ENCODE results near the gene CERS5. TPM values are rescaled to one million over a fixed set of nuclear protein-coding genes. Genes with fewer than 3 reads are reported as not detected.
A peak's percentile ranks its signal among the peaks of the same experiment; 100 is the strongest.

The CERS5 gene
- total RNA-seq, 2 experiments from 2014 or later, result 38.7 to 40.6 TPM

GRCh38 chr12:50129290-50129689 lies 37.9 kb downstream of the CERS5 start:
- POLR2A ChIA-PET, result interaction anchor here (1.1 kb wide), 1 partner anchor 17 kb away, joined by 3 read pairs; the partner anchor contains the start of gene COX14
- H3K27ac Mint-ChIP-seq, result no peak overlapping the region
- no peak for ATAC-seq

GRCh38 chr12:50127546-50127945 lies 39.6 kb downstream of the CERS5 start:
- Mint-ChIP-seq H3K27me3 (ENCODE audit: low read depth) (no peaks in the 10 kb centered on the region), H3K36me3 (ENCODE audit: low read depth) (peaks cover 51% of the 10 kb centered on the region)
- CTCF ChIA-PET, result interaction anchor here (1.1 to 10.7 kb wide), 3 partner anchors 16 to 51 kb away, joined by 3 to 114 read pairs (median 4); partner anchors contain the start of genes COX14 and SMARCD1

More at GRCh38 chr12:50129290-50129689, 37.9 kb downstream of the CERS5 start:
- Mint-ChIP-seq H3K4me1 (ENCODE audit: low read depth) (peaks cover 19% of the 10 kb centered on the region), H3K36me3 (ENCODE audit: low read depth) (peaks cover 54% of the 10 kb centered on the region), H3K27me3 (ENCODE audit: low read depth) (no peaks in the 10 kb centered on the region), H3K9me3 (ENCODE audit: insufficient read depth) (no peaks in the 10 kb centered on the region), H3K4me3 (no peak overlapping the region)
- CTCF ChIA-PET, result interaction anchor here (0.9 to 10.7 kb wide), 6 partner anchors 9 to 162 kb away, joined by 3 to 114 read pairs (median 4); partner anchors contain the start of genes CERS5 and COX14
- DNase-seq, result no peak

GRCh38 chr12:50123203-50123602 lies 44.0 kb downstream of the CERS5 start:
- H3K4me1 Mint-ChIP-seq (ENCODE audit: low read depth), result peaks cover 17% of the 10 kb centered on the region
- no peak overlapping the region for H3K4me3 Mint-ChIP-seq
- ChIA-PET CTCF (interaction anchor here (1.2 to 10.7 kb wide), 2 partner anchors 11 to 52 kb away, joined by 3 to 114 read pairs; partner anchors contain the start of gene COX14), POLR2A (interaction anchor here (0.7 to 4.6 kb wide), 2 partner anchors 11 to 35 kb away, joined by 4 to 27 read pairs; partner anchors contain the start of gene COX14)
- H3K27me3 Mint-ChIP-seq (ENCODE audit: low read depth), result no peaks in the 10 kb centered on the region
- peaks cover 36% of the 10 kb centered on the region for H3K36me3 Mint-ChIP-seq (ENCODE audit: low read depth)
- no peak for DNase-seq
- H3K9me3 Mint-ChIP-seq (ENCODE audit: insufficient read depth), result no peaks in the 10 kb centered on the region
- no peak overlapping the region for H3K27ac Mint-ChIP-seq
- no peak for ATAC-seq

More at GRCh38 chr12:50127546-50127945, 39.6 kb downstream of the CERS5 start:
- POLR2A ChIA-PET, result interaction anchor here (1.3 kb wide), 2 partner anchors 9 to 15 kb away, joined by 5 read pairs; no protein-coding TSS in a partner anchor
- H3K27ac Mint-ChIP-seq, result no peak overlapping the region
- DNase-seq (no peak), ATAC-seq (no peak)
- H3K4me1 Mint-ChIP-seq (ENCODE audit: low read depth), result peaks cover 17% of the 10 kb centered on the region
- H3K4me3 Mint-ChIP-seq, result no peak overlapping the region
- H3K9me3 Mint-ChIP-seq (ENCODE audit: insufficient read depth), result no peaks in the 10 kb centered on the region

- H3K9me3 Mint-ChIP-seq (ENCODE audit: insufficient read depth), result no peaks in the 10 kb centered on the region
- H3K4me3 Mint-ChIP-seq, result no peak overlapping the region
- H3K27ac Mint-ChIP-seq, result peak overlapping the region; percentile 5
- ChIA-PET POLR2A (interaction anchor here (4.6 kb wide), 1 partner anchor 10 kb away, joined by 27 read pairs; the partner anchor contains the start of gene COX14), CTCF (interaction anchor here (10.7 kb wide), 1 partner anchor 10 kb away, joined by 114 read pairs; the partner anchor contains the start of gene COX14)
- no peaks in the 10 kb centered on the region for H3K27me3 Mint-ChIP-seq (ENCODE audit: low read depth)
- ATAC-seq (no peak), DNase-seq (no peak)
- H3K4me1 Mint-ChIP-seq (ENCODE audit: low read depth), result peaks cover 14% of the 10 kb centered on the region
- peaks cover 34% of the 10 kb centered on the region for H3K36me3 Mint-ChIP-seq (ENCODE audit: low read depth)
Measured at GRCh38 chr12:50121641-50122040, 45.5 kb downstream of the CERS5 start.

GRCh38 chr12:50120953-50121352 lies 46.2 kb downstream of the CERS5 start:
- Mint-ChIP-seq H3K4me3 (no peak overlapping the region), H3K27ac (no peak overlapping the region), H3K4me1 (ENCODE audit: low read depth) (peaks cover 17% of the 10 kb centered on the region), H3K9me3 (ENCODE audit: insufficient read depth) (no peaks in the 10 kb centered on the region), H3K36me3 (ENCODE audit: low read depth) (peaks cover 40% of the 10 kb centered on the region), H3K27me3 (ENCODE audit: low read depth) (no peaks in the 10 kb centered on the region)
- ATAC-seq (no peak), DNase-seq (no peak)
- ChIA-PET POLR2A (interaction anchor here (0.7 to 4.6 kb wide), 2 partner anchors 9 to 80 kb away, joined by 3 to 27 read pairs; partner anchors contain the start of gene COX14), CTCF (interaction anchor here (10.7 kb wide), 1 partner anchor 9 kb away, joined by 114 read pairs; the partner anchor contains the start of gene COX14)

GRCh38 chr12:50120521-50120920 lies 46.6 kb downstream of the CERS5 start:
- ChIA-PET POLR2A (interaction anchor here (0.7 to 4.6 kb wide), 2 partner anchors 9 to 80 kb away, joined by 3 to 27 read pairs; partner anchors contain the start of gene COX14), CTCF (interaction anchor here (10.7 kb wide), 1 partner anchor 9 kb away, joined by 114 read pairs; the partner anchor contains the start of gene COX14)
- DNase-seq (no peak), ATAC-seq (no peak)
- no peaks in the 10 kb centered on the region for H3K27me3 Mint-ChIP-seq (ENCODE audit: low read depth)
- H3K4me1 Mint-ChIP-seq (ENCODE audit: low read depth), result peaks cover 17% of the 10 kb centered on the region
- no peak overlapping the region for H3K27ac Mint-ChIP-seq
- H3K36me3 Mint-ChIP-seq (ENCODE audit: low read depth), result peaks cover 40% of the 10 kb centered on the region
- no peaks in the 10 kb centered on the region for H3K9me3 Mint-ChIP-seq (ENCODE audit: insufficient read depth)
- no peak overlapping the region for H3K4me3 Mint-ChIP-seq

- Mint-ChIP-seq H3K4me3 (no peak overlapping the region), H3K4me1 (ENCODE audit: low read depth) (peaks cover 14% of the 10 kb centered on the region), H3K27ac (no peak overlapping the region), H3K9me3 (ENCODE audit: insufficient read depth) (no peaks in the 10 kb centered on the region), H3K36me3 (ENCODE audit: low read depth) (peaks cover 44% of the 10 kb centered on the region), H3K27me3 (ENCODE audit: low read depth) (no peaks in the 10 kb centered on the region)
- POLR2A ChIA-PET, result no interaction called here
- ATAC-seq (no peak), DNase-seq (no peak)
- CTCF ChIA-PET, result interaction anchor here (0.8 to 3.2 kb wide), 4 partner anchors 9 to 63 kb away, joined by 3 to 15 read pairs (median 4); no protein-coding TSS in a partner anchor
Measured at GRCh38 chr12:50119387-50119786, 47.8 kb downstream of the CERS5 start.

GRCh38 chr12:50117057-50117622 lies 50.0 kb downstream of the CERS5 start:
- Mint-ChIP-seq H3K27ac (no peak overlapping the region), H3K9me3 (ENCODE audit: insufficient read depth) (no peaks in the 10 kb centered on the region), H3K27me3 (ENCODE audit: low read depth) (no peaks in the 10 kb centered on the region), H3K4me1 (ENCODE audit: low read depth) (peaks cover 26% of the 10 kb centered on the region), H3K36me3 (ENCODE audit: low read depth) (peaks cover 40% of the 10 kb centered on the region), H3K4me3 (no peak overlapping the region)
- ATAC-seq, result no peak
- ChIA-PET CTCF (interaction anchor here (0.8 to 3.2 kb wide), 3 partner anchors 15 to 150 kb away, joined by 3 to 15 read pairs (median 6); no protein-coding TSS in a partner anchor), POLR2A (interaction anchor here (0.9 kb wide), 1 partner anchor 8 kb away, joined by 3 read pairs; no protein-coding TSS in a partner anchor)
- no peak for DNase-seq

- Mint-ChIP-seq H3K9me3 (ENCODE audit: insufficient read depth) (no peaks in the 10 kb centered on the region), H3K36me3 (ENCODE audit: low read depth) (peaks cover 28% of the 10 kb centered on the region), H3K27me3 (ENCODE audit: low read depth) (no peaks in the 10 kb centered on the region), H3K4me1 (ENCODE audit: low read depth) (peaks cover 40% of the 10 kb centered on the region), H3K27ac (peak overlapping the region; percentile 99), H3K4me3 (peak overlapping the region; percentile 95)
- ATAC-seq (no peak), DNase-seq (no peak)
- ChIA-PET CTCF (interaction anchor here (0.6 to 7.0 kb wide), 36 partner anchors 11 to 392 kb away, joined by 3 to 144 read pairs (median 14); partner anchors contain the start of genes CERS5, DIP2B, GPD1 and LIMA1), POLR2A (interaction anchor here (0.6 to 4.0 kb wide), 26 partner anchors 9 to 1703 kb away, joined by 3 to 44 read pairs (median 4); partner anchors contain the start of genes CERS5, GPD1, LIMA1 and RACGAP1)
Measured at GRCh38 chr12:50112456-50113218, 54.5 kb downstream of the CERS5 start.

- Mint-ChIP-seq H3K4me1 (ENCODE audit: low read depth) (peaks cover 39% of the 10 kb centered on the region), H3K4me3 (peak within 1 kb of the TSS; percentile 95), H3K9me3 (ENCODE audit: insufficient read depth) (no peaks in the 10 kb centered on the region), H3K27ac (peak within 1 kb of the TSS; percentile 99), H3K27me3 (ENCODE audit: low read depth) (no peaks in the 10 kb centered on the region), H3K36me3 (ENCODE audit: low read depth) (peaks cover 24% of the 10 kb centered on the region)
- POLR2A ChIA-PET, result interaction anchor here (0.6 to 4.0 kb wide), 26 partner anchors 9 to 1703 kb away, joined by 3 to 44 read pairs (median 4); partner anchors contain the start of genes CERS5, GPD1, LIMA1 and RACGAP1
- peak; percentile 91 for ATAC-seq
- CTCF ChIA-PET, result interaction anchor here (0.6 to 7.0 kb wide), 61 partner anchors 10 to 971 kb away, joined by 3 to 144 read pairs (median 5); partner anchors contain the start of genes CERS5, CSRNP2, DIP2B and FAM186A
- peak; percentile 99 for DNase-seq
Measured at GRCh38 chr12:50111693-50112455, 55.3 kb downstream of the CERS5 start, which contains the start of gene COX14. COX14 (plus strand) TSS chr12:50112236; CDS start chr12:50120044, 7,808 bp downstream.
